Cardiac fibroblast (primary cell): ENCODE results near the gene ABCG2.

Source experiments
- DNase-seq, 2 donors: peaks; one replicate each; pipeline versions ENCODE4 v3.0.0 to v3.0.0-alpha.2; 2010; ENCODE audit warnings: low read depth in 2 of 2
- H3K4me3 ChIP-seq, 2 donors: replicated peaks in 1 of 2; 1 replicate in 1 of 2; 2 replicates in 1 of 2; pipeline ENCODE4 v1.5.1; 2011; ENCODE audit warnings: low read depth in 2 of 2, low read length in 2 of 2, mild to moderate bottlenecking in 2 of 2, moderate library complexity in 1 of 2
- CTCF ChIP-seq: IDR thresholded peaks from one replicate; pipeline ENCODE4 v1.5.1; 2011; ENCODE audit warnings: low read depth, mild to moderate bottlenecking, low read length, inconsistent platforms

ABCG2 gene

GRCh38 chr4:88054229-88054628, 104.2 kb downstream of the ABCG2 start:
- DNase-seq: no peak
- H3K4me3 ChIP-seq: no peak overlapping the region
- no peak for TF ChIP-seq CTCF

- no peak for DNase-seq
These were observed 113.4 kb downstream of the ABCG2 start for GRCh38 chr4:88045021-88045420.

GRCh38 chr4:88043586-88044340, 114.7 kb downstream of the ABCG2 start:
- no peak for TF ChIP-seq CTCF
- H3K4me3 ChIP-seq: no peak overlapping the region
- DNase-seq: no peak

More at GRCh38 chr4:88045021-88045420, 113.4 kb downstream of the ABCG2 start:
- H3K4me3 ChIP-seq: no peak overlapping the region
- no peak for TF ChIP-seq CTCF

GRCh38 chr4:88043001-88043400, 115.4 kb downstream of the ABCG2 start:
- H3K4me3 ChIP-seq: no peak overlapping the region
- DNase-seq: peak in 1 of 2 donors; percentile 52
- TF ChIP-seq CTCF: no peak

GRCh38 chr4:88041626-88042025, 116.8 kb downstream of the ABCG2 start:
- no peak for DNase-seq

GRCh38 chr4:88040707-88041106, 117.7 kb downstream of the ABCG2 start:
- TF ChIP-seq CTCF: no peak
- DNase-seq: no peak

More at GRCh38 chr4:88041626-88042025, 116.8 kb downstream of the ABCG2 start:
- no peak for TF ChIP-seq CTCF
- no peak overlapping the region for H3K4me3 ChIP-seq

More at GRCh38 chr4:88040707-88041106, 117.7 kb downstream of the ABCG2 start:
- no peak overlapping the region for H3K4me3 ChIP-seq
